PC-3 (cell line): Measurements from ENCODE around the gene PRPF6. TPM values are rescaled to one million over a fixed set of nuclear protein-coding genes. Genes with fewer than 3 reads are reported as not detected.
A peak's percentile ranks its signal among the peaks of the same experiment; 100 is the strongest.

Source experiments
- ATAC-seq: fragments of 200-7000 bp; cut with Tn5 transposase; 2 replicates; pipeline ENCODE4 v1.9.1; 2020; ENCODE audit warnings: mild to moderate bottlenecking, moderate library complexity
- BruUV-seq: library from RNA; stranded (reverse); fragments of 400-500 nt; replicated peaks from 2 replicates; lab custom pipeline; 2021; lab: Mats Ljungman, UMichigan
- CTCF ChIA-PET: fragments of 300-600 bp; sonication (Branson Sonifier 250); formaldehyde crosslinking; loops from one replicate; lab custom pipeline; 2022; ENCODE audit warnings: antibody characterized with exemption; lab: Charles Lee
- POLR2A ChIA-PET: fragments of 300-600 bp; sonication (Branson Sonifier 250); formaldehyde crosslinking; loops from one replicate; lab custom pipeline; 2022; ENCODE audit warnings: antibody characterized with exemption; ENCODE audit not compliant: unreplicated experiment; lab: Charles Lee
- DNase-seq: peaks from one replicate; pipeline ENCODE4 v3.0.0-alpha.2; 2015
- H2AFZ ChIP-seq: fragments of 300-600 bp; sonication (generic); 2 replicates; pipeline ENCODE4 v1.6.0; 2016; ENCODE audit warnings: antibody characterized with exemption, low read length
- H3F3A ChIP-seq: fragments of 300-600 bp; sonication (generic); one replicate; pipeline ENCODE4 v1.6.0; 2017; ENCODE audit warnings: antibody characterized with exemption, low read length, control low read depth, mild to moderate bottlenecking; ENCODE audit not compliant: unreplicated experiment
- H3K27ac ChIP-seq: fragments of 300-600 bp; sonication (generic); 2 replicates; pipeline ENCODE4 v1.5.1; 2016; ENCODE audit warnings: mild to moderate bottlenecking, low read length
- H3K27me3 ChIP-seq: fragments of 300-600 bp; sonication (generic); 2 replicates; pipeline ENCODE4 v1.6.1; 2016; ENCODE audit warnings: low read length, mixed read lengths
- H3K36me3 ChIP-seq: fragments of 300-600 bp; sonication (generic); 2 replicates; pipeline ENCODE4 v1.6.1; 2016; ENCODE audit warnings: low read depth, mixed run types, low read length, mixed read lengths
- H3K4me1 ChIP-seq: fragments of 300-600 bp; sonication (generic); 2 replicates; pipeline ENCODE4 v1.5.1; 2016; ENCODE audit warnings: low read length; ENCODE audit not compliant: insufficient read depth
- H3K4me2 ChIP-seq: fragments of 300-600 bp; sonication (generic); 2 replicates; pipeline ENCODE4 v1.6.0; 2016; ENCODE audit warnings: low read length
- H3K4me3 ChIP-seq: fragments of 300-600 bp; sonication (generic); 2 replicates; pipeline ENCODE4 v1.5.1; 2016; ENCODE audit warnings: mild to moderate bottlenecking, low read length, mixed read lengths
- H3K79me2 ChIP-seq: fragments of 300-600 bp; sonication (generic); 2 replicates; pipeline ENCODE4 v1.6.1; 2017; ENCODE audit warnings: low read length, mixed read lengths
- H3K9ac ChIP-seq: fragments of 300-600 bp; sonication (generic); 2 replicates; pipeline ENCODE4 v1.6.0; 2016; ENCODE audit warnings: mild to moderate bottlenecking, low read length
- H3K9me2 ChIP-seq: fragments of 300-600 bp; sonication (generic); replicated peaks from 2 replicates; pipeline ENCODE4 v1.6.1; 2016; ENCODE audit warnings: mixed run types, low read length, mixed read lengths
- H3K9me3 ChIP-seq: fragments of 300-600 bp; sonication (generic); 2 replicates; pipeline ENCODE4 v1.6.1; 2016; ENCODE audit warnings: low read length, mixed read lengths
- H4K20me1 ChIP-seq: fragments of 300-600 bp; sonication (generic); 2 replicates; pipeline ENCODE4 v1.6.1; 2016; ENCODE audit warnings: low read length, mixed read lengths
- CTCF ChIP-seq: fragments of 300-600 bp; sonication (generic); conservative IDR thresholded peaks from 2 replicates; pipeline ENCODE4 v1.5.1; 2017; ENCODE audit warnings: antibody characterized with exemption, low read depth, mild to moderate bottlenecking, low read length
- EZH2 ChIP-seq: fragments of 300-600 bp; sonication (generic); IDR thresholded peaks from one replicate; pipeline ENCODE4 v1.6.1; 2017; ENCODE audit warnings: antibody characterized with exemption, mild to moderate bottlenecking, low read length; ENCODE audit not compliant: unreplicated experiment
- EZH2phosphoT487 ChIP-seq: fragments of 300-600 bp; sonication (generic); IDR thresholded peaks from 2 replicates; pipeline ENCODE4 v1.6.1; 2018; ENCODE audit warnings: mild to moderate bottlenecking, antibody characterized with exemption, low read length, borderline replicate concordance
- intact Hi-C: fragments of 100-400 bp; cut with micrococcal nuclease; formaldehyde crosslinking; loops from 2 replicates; pipeline ENCODE4 v1.9.0; 2023
- total RNA-seq: library from RNA; depleted of rRNA; stranded (reverse); fragments of >200 nt; gene quantifications from 2 replicates; pipeline ENCODE4 v1.2.3, GENCODE V29; 2014

PRPF6 gene
- total RNA-seq, 1 experiment from 2014 or later: 67.1 TPM

GRCh38 chr20:64055396-64055892, 74.5 kb downstream of the PRPF6 start:
- TF ChIP-seq EZH2phosphoT487: no peak
- ChIA-PET POLR2A (no interaction called here), CTCF (interaction anchor here (0.6 kb wide), 1 partner anchor 180 kb away, joined by 3 read pairs; no protein-coding TSS in a partner anchor)
- ATAC-seq (no peak), DNase-seq (no peak)
- no peak overlapping the region for H3K27ac ChIP-seq
- no peaks in the 10 kb centered on the region for H4K20me1 ChIP-seq
- no peak overlapping the region for H2AFZ ChIP-seq
- H3K9me2 ChIP-seq: no peaks in the 10 kb centered on the region
- no peaks in the 10 kb centered on the region for H3K9me3 ChIP-seq
- no peaks in the 10 kb centered on the region for H3F3A ChIP-seq
- intact Hi-C loops: no loop called here
- H3K79me2 ChIP-seq: no peaks in the 10 kb centered on the region
- no peaks in the 10 kb centered on the region for H3K27me3 ChIP-seq
- peaks cover 10% of the 10 kb centered on the region for H3K4me1 ChIP-seq
- no peaks in the 10 kb centered on the region for H3K36me3 ChIP-seq
- no peak overlapping the region for H3K9ac ChIP-seq
- no TSS peak for BruUV-seq
- H3K4me3 ChIP-seq: no peak overlapping the region
- H3K4me2 ChIP-seq: no peak overlapping the region

GRCh38 chr20:64055893-64056638, 75.1 kb downstream of the PRPF6 start:
- no TSS peak for BruUV-seq
- POLR2A ChIA-PET: no interaction called here
- H3K9me3 ChIP-seq: no peaks in the 10 kb centered on the region
- no peaks in the 10 kb centered on the region for H3K36me3 ChIP-seq
- ATAC-seq: no peak
- CTCF ChIA-PET: no interaction called here
- TF ChIP-seq CTCF: no peak
- no peak for TF ChIP-seq EZH2phosphoT487
- TF ChIP-seq EZH2: no peak
- H3K4me1 ChIP-seq: peaks cover 10% of the 10 kb centered on the region
- no peaks in the 10 kb centered on the region for H3K9me2 ChIP-seq
- no peak overlapping the region for H3K4me2 ChIP-seq
- no peaks in the 10 kb centered on the region for H4K20me1 ChIP-seq
- H3K79me2 ChIP-seq: no peaks in the 10 kb centered on the region
- no peak overlapping the region for H3K9ac ChIP-seq
- H3K4me3 ChIP-seq: no peak overlapping the region
- H3K27ac ChIP-seq: no peak overlapping the region
- intact Hi-C loops: no loop called here
- DNase-seq: peak; percentile 10
- no peaks in the 10 kb centered on the region for H3K27me3 ChIP-seq
- no peaks in the 10 kb centered on the region for H3F3A ChIP-seq
- H2AFZ ChIP-seq: no peak overlapping the region

GRCh38 chr20:64056639-64056888, 75.6 kb downstream of the PRPF6 start:
- intact Hi-C loops: no loop called here

More at GRCh38 chr20:64056639-64056888, 75.6 kb downstream of the PRPF6 start:
- no peaks in the 10 kb centered on the region for H3F3A ChIP-seq
- ChIA-PET POLR2A (no interaction called here), CTCF (no interaction called here)
- H3K79me2 ChIP-seq: no peaks in the 10 kb centered on the region
- TF ChIP-seq EZH2phosphoT487: no peak
- TF ChIP-seq CTCF: no peak
- no peak for TF ChIP-seq EZH2
- H3K27ac ChIP-seq: no peak overlapping the region
- no TSS peak for BruUV-seq
- no peak overlapping the region for H3K4me3 ChIP-seq
- no peaks in the 10 kb centered on the region for H4K20me1 ChIP-seq
- no peaks in the 10 kb centered on the region for H3K9me3 ChIP-seq
- no peak overlapping the region for H3K4me2 ChIP-seq
- no peaks in the 10 kb centered on the region for H3K9me2 ChIP-seq
- no peak overlapping the region for H3K9ac ChIP-seq
- DNase-seq (no peak), ATAC-seq (no peak)
- H2AFZ ChIP-seq: no peak overlapping the region
- H3K4me1 ChIP-seq: peaks cover 10% of the 10 kb centered on the region
- no peaks in the 10 kb centered on the region for H3K27me3 ChIP-seq
- H3K36me3 ChIP-seq: no peaks in the 10 kb centered on the region
